Measurements from ENCODE around the gene KYNU.
A peak's percentile ranks its signal among the peaks of the same experiment; 100 is the strongest.

The KYNU gene

DNA sequence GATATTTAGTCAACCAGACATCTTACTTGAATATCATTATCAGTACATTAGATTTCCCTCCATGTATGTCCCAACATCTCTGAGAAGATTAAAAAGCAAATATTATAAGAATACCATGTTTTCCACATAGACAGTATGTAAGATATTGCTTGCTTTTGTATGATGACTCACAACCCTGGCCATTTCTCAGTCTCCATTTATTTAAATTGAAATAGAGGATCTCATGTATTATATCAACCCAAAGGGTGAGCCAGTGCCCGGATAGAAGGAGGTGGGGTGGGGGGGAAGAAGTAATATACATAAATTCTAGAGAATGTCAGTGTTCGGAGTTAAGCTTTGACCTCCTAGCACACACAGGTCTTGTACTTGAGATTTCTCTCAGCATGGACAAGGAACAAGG is 109.6 kb downstream of the KYNU start (continued):
- TF ChIP-seq, protein P1, sequence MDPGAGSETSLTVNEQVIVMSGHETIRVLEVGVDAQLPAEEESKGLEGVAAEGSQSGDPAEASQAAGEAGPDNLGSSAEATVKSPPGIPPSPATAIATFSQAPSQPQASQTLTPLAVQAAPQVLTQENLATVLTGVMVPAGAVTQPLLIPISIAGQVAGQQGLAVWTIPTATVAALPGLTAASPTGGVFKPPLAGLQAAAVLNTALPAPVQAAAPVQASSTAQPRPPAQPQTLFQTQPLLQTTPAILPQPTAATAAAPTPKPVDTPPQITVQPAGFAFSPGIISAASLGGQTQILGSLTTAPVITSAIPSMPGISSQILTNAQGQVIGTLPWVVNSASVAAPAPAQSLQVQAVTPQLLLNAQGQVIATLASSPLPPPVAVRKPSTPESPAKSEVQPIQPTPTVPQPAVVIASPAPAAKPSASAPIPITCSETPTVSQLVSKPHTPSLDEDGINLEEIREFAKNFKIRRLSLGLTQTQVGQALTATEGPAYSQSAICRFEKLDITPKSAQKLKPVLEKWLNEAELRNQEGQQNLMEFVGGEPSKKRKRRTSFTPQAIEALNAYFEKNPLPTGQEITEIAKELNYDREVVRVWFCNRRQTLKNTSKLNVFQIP (CRISPR knock-in tag; IDR thresholded peaks at IDR 0.05; ENCODE audit: borderline replicate concordance, low read depth): no peak

DNA sequence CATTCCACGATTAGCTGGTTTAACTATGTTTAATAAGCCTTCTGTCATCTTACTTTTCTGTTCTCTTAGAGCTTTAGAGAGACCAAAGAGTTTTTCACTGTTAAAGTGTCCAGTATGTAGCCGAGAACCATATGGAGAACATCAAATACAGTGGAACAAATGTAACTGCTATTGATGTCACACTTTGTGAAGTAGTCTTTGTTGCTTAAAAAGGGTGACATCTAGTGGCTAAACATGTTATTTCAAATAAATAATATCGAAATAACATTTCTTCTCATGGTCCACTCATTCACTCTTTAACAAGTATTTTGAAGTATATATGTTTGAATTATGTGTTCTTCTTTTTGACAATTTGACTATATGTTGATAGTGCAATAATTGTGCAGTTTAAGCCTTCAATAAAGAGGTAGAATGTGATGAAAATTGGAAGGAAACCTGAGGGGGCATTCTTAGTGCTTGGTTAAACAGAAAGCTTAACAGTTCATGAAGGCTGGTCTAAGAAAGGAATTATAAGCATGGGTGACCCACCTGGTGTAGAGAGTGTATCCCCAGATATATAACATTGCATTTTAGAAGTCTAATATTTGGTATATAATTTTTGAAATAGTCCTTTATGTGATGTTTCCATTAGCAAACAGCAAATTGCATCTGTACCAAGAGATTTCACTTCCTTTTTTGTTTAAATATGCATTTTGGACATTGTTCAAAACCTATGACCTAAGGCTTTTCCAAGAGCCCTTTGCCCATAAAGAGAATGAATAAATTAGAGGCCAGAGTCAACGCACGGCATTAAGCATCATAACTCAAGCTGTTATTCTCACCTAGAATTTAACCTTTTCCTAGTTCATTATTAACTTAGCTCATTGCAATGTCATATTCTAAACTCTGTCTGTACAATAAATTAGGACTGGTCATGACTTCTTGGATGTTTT is 112.1 kb downstream of the KYNU start:
- TF ChIP-seq ZFP30 (CRISPR knock-in tag; IDR thresholded peaks at IDR 0.05) (no peak), PPARA (CRISPR knock-in tag; IDR thresholded peaks at IDR 0.05; ENCODE audit: borderline replicate concordance) (no peak), SNAI2 (CRISPR knock-in tag; IDR thresholded peaks at IDR 0.05) (no peak), CREB5 (CRISPR knock-in tag; IDR thresholded peaks at IDR 0.05; ENCODE audit: low read depth) (no peak), ISL1 (CRISPR knock-in tag; IDR thresholded peaks at IDR 0.05) (no peak), TOX (CRISPR knock-in tag; IDR thresholded peaks at IDR 0.05; ENCODE audit: borderline replicate concordance) (no peak), ARNTL (CRISPR knock-in tag; IDR thresholded peaks at IDR 0.05; ENCODE audit: borderline replicate concordance, low read depth) (no peak), ZFP3 (CRISPR knock-in tag; IDR thresholded peaks at IDR 0.05) (no peak)
- TF ChIP-seq, protein P1 (CRISPR knock-in tag; IDR thresholded peaks at IDR 0.05; ENCODE audit: borderline replicate concordance, low read depth): no peak
- ATAC-seq: peak; percentile 61; the same call in 1 of the 3 replicates

DNA sequence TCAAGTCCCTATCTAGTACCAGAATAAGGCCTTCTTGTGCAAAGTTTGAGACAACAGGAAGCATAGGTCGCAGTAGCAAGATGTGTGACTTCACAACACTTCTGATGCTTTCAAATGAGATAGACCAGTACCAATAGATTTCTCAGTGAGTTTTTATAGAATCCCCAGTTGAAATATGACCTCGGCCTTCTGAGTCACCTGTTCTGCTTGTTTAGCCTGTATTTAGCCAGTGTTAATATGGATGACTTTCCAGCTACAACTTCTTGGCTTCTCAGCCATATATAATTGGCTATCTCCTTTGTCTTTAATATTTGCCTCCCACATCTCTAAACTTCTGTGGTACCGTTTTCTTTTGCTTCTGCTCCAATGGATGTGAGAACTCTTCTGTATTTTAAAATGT is 113.8 kb downstream of the KYNU start:
- TF ChIP-seq, protein P2, sequence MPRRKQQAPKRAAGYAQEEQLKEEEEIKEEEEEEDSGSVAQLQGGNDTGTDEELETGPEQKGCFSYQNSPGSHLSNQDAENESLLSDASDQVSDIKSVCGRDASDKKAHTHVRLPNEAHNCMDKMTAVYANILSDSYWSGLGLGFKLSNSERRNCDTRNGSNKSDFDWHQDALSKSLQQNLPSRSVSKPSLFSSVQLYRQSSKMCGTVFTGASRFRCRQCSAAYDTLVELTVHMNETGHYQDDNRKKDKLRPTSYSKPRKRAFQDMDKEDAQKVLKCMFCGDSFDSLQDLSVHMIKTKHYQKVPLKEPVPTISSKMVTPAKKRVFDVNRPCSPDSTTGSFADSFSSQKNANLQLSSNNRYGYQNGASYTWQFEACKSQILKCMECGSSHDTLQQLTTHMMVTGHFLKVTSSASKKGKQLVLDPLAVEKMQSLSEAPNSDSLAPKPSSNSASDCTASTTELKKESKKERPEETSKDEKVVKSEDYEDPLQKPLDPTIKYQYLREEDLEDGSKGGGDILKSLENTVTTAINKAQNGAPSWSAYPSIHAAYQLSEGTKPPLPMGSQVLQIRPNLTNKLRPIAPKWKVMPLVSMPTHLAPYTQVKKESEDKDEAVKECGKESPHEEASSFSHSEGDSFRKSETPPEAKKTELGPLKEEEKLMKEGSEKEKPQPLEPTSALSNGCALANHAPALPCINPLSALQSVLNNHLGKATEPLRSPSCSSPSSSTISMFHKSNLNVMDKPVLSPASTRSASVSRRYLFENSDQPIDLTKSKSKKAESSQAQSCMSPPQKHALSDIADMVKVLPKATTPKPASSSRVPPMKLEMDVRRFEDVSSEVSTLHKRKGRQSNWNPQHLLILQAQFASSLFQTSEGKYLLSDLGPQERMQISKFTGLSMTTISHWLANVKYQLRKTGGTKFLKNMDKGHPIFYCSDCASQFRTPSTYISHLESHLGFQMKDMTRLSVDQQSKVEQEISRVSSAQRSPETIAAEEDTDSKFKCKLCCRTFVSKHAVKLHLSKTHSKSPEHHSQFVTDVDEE (CRISPR knock-in tag; IDR thresholded peaks at IDR 0.05): no peak
- TF ChIP-seq, protein P1 (CRISPR knock-in tag; IDR thresholded peaks at IDR 0.05; ENCODE audit: borderline replicate concordance, low read depth): no peak
- TF ChIP-seq CSDC2 (CRISPR knock-in tag; IDR thresholded peaks at IDR 0.05) (no peak), ZNF8 (CRISPR knock-in tag; IDR thresholded peaks at IDR 0.05) (no peak), BACH2 (CRISPR knock-in tag; IDR thresholded peaks at IDR 0.05; ENCODE audit: borderline replicate concordance) (no peak), ISL1 (CRISPR knock-in tag; IDR thresholded peaks at IDR 0.05) (no peak), ARNTL (CRISPR knock-in tag; IDR thresholded peaks at IDR 0.05; ENCODE audit: borderline replicate concordance, low read depth) (no peak), RARB (CRISPR knock-in tag; IDR thresholded peaks at IDR 0.05) (no peak)
- TF ChIP-seq, protein P3, sequence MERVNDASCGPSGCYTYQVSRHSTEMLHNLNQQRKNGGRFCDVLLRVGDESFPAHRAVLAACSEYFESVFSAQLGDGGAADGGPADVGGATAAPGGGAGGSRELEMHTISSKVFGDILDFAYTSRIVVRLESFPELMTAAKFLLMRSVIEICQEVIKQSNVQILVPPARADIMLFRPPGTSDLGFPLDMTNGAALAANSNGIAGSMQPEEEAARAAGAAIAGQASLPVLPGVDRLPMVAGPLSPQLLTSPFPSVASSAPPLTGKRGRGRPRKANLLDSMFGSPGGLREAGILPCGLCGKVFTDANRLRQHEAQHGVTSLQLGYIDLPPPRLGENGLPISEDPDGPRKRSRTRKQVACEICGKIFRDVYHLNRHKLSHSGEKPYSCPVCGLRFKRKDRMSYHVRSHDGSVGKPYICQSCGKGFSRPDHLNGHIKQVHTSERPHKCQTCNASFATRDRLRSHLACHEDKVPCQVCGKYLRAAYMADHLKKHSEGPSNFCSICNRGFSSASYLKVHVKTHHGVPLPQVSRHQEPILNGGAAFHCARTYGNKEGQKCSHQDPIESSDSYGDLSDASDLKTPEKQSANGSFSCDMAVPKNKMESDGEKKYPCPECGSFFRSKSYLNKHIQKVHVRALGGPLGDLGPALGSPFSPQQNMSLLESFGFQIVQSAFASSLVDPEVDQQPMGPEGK (CRISPR knock-in tag; IDR thresholded peaks at IDR 0.05; ENCODE audit: borderline replicate concordance): no peak
- ATAC-seq: no peak
